ENCODE measurements around the gene IL3RA.
"Not testable (repeated sequence)": the region's sequence is repeated elsewhere in the genome, so short reads cannot be mapped to it uniquely, and the experiment has no call there.

IL3RA gene

GRCh38 chrX:1420371-1420770, 83.8 kb downstream of the IL3RA start:
- in situ Hi-C loops (cut with MboI; ENCODE audit: low sequenced_read_pairs) = no loop called here

- in situ Hi-C loops (cut with MboI; ENCODE audit: low sequenced_read_pairs) = no loop called here
Observed at GRCh38 chrX:1421433-1422134, 85.0 kb downstream of the IL3RA start.

GRCh38 chrX:1422135-1422465, 85.5 kb downstream of the IL3RA start:
- in situ Hi-C loops (cut with MboI; ENCODE audit: low sequenced_read_pairs) = no loop called here

GRCh38 chrX:1423215-1423614, 86.6 kb downstream of the IL3RA start:
- in situ Hi-C loops (cut with MboI; ENCODE audit: low sequenced_read_pairs) = no loop called here

- in situ Hi-C loops (cut with MboI; ENCODE audit: low sequenced_read_pairs) = no loop called here
Observed at GRCh38 chrX:1424147-1424851, 87.7 kb downstream of the IL3RA start.

- in situ Hi-C loops (cut with MboI; ENCODE audit: low sequenced_read_pairs) = no loop called here
Observed at GRCh38 chrX:1425381-1425780, 88.8 kb downstream of the IL3RA start.

GRCh38 chrX:1426321-1426720, 89.7 kb downstream of the IL3RA start:
- in situ Hi-C loops (cut with MboI; ENCODE audit: low sequenced_read_pairs) = not testable (repeated sequence)

GRCh38 chrX:1427756-1428155, 91.2 kb downstream of the IL3RA start:
- in situ Hi-C loops (cut with MboI; ENCODE audit: low sequenced_read_pairs) = no loop called here

GRCh38 chrX:1430451-1430850, 93.9 kb downstream of the IL3RA start:
- in situ Hi-C loops (cut with MboI; ENCODE audit: low sequenced_read_pairs) = no loop called here

Measured in hTERT RPE-1 (cell line).